ENCODE measurements around the gene FARP1.

DNA sequence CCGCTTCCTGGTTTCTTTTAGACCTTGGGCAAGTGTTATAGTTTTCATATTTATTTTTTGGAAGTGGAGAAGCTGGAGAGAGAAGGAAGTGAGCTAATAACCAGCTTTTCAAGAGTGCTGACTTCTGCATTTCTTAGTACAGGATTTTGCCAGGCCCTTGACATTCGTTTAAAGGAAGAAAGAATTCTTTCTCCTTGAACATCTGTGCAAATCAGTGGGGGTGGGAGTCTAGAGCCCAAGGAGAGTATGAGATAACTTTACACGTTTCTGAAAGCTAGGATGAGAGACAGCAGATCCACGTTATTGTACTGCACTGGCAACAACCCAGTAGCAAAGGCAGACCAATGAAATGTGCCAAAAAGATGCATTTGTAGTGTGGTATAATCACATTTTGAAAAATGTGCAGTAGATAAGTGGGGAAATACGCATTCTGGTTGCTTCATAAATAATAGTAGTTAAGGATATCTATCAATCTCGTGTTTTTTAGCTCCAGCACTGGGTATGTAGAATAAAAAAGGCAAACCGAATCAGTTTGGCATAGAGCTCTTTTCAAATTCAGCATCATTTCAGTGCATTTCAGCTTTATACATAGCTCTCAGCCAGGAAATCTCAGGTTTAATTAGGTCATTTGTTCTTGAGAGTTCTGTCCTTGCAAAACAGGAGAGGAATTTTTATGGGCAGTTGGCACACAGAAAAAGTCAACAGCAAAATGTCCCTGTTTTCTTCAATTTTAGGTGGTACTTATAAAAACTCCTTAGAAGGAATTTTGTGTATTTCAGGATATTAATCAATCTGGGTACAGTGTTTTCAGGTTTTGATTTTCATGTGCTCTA, 29.9 kb downstream of the FARP1 start:
- no peak for TF ChIP-seq EZH2 (IDR thresholded peaks at IDR 0.05; ENCODE audit: low read depth, low read length, severe bottlenecking)
- no peak for TF ChIP-seq JUND (IDR thresholded peaks at IDR 0.05; ENCODE audit: low read length)
- TF ChIP-seq, protein P1, sequence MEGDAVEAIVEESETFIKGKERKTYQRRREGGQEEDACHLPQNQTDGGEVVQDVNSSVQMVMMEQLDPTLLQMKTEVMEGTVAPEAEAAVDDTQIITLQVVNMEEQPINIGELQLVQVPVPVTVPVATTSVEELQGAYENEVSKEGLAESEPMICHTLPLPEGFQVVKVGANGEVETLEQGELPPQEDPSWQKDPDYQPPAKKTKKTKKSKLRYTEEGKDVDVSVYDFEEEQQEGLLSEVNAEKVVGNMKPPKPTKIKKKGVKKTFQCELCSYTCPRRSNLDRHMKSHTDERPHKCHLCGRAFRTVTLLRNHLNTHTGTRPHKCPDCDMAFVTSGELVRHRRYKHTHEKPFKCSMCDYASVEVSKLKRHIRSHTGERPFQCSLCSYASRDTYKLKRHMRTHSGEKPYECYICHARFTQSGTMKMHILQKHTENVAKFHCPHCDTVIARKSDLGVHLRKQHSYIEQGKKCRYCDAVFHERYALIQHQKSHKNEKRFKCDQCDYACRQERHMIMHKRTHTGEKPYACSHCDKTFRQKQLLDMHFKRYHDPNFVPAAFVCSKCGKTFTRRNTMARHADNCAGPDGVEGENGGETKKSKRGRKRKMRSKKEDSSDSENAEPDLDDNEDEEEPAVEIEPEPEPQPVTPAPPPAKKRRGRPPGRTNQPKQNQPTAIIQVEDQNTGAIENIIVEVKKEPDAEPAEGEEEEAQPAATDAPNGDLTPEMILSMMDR (IDR thresholded peaks at IDR 0.05; ENCODE audit: control extremely low read depth in 1 of 3, insufficient read depth in 1 of 3, low read depth in 1 of 3, low read length in 3 of 3) = no peak
- TF ChIP-seq POLR2A (IDR thresholded peaks at IDR 0.05; ENCODE audit: control extremely low read depth in 1 of 2, low read depth in 2 of 2, low read length in 2 of 2) = no peak
- no peak for TF ChIP-seq ZNF274 (IDR thresholded peaks at IDR 0.05; ENCODE audit: borderline replicate concordance, extremely low read depth, low read length)

All from H1 (cell line).